OCI-LY7 (cell line): ENCODE measurements around the gene RASAL3. TPM values are rescaled to one million over a fixed set of nuclear protein-coding genes. Genes with fewer than 3 reads are reported as not detected.
A peak's percentile ranks its signal among the peaks of the same experiment; 100 is the strongest.

Experiments
- BruUV-seq: library from RNA; stranded (reverse); fragments of 400-500 nt; replicated peaks from 2 replicates; lab custom pipeline; 2021; lab: Mats Ljungman, UMichigan
- CTCF ChIA-PET: fragments of 300-600 bp; sonication (Branson Sonifier 250); formaldehyde crosslinking; loops from one replicate; lab custom pipeline; 2022; ENCODE audit warnings: antibody characterized with exemption; ENCODE audit not compliant: unreplicated experiment; lab: Charles Lee
- POLR2A ChIA-PET: fragments of 300-600 bp; sonication (Branson Sonifier 250); formaldehyde crosslinking; loops from one replicate; lab custom pipeline; 2022; ENCODE audit warnings: antibody characterized with exemption; lab: Charles Lee
- DNase-seq: peaks from one replicate; pipeline ENCODE4 v3.0.0-alpha.2; 2015; ENCODE audit warnings: low spot score
- H2AFZ ChIP-seq: fragments of 200-600 bp; sonication (generic), shearing (Covaris generic); 2 replicates; pipeline ENCODE4 v1.6.1; 2014; ENCODE audit warnings: mild to moderate bottlenecking, antibody characterized with exemption, low read length, moderate library complexity
- H3K27ac ChIP-seq: fragments of 200-600 bp; sonication (generic); 2 replicates; pipeline ENCODE4 v1.5.1; 2014; ENCODE audit warnings: mixed run types, low read depth, mild to moderate bottlenecking, moderate library complexity, low read length, inconsistent platforms; ENCODE audit not compliant: poor library complexity, severe bottlenecking
- H3K36me3 ChIP-seq: fragments of 200-600 bp; sonication (generic); 2 replicates; pipeline ENCODE4 v1.6.1; 2014; ENCODE audit warnings: mild to moderate bottlenecking, antibody characterized with exemption, low read length, moderate library complexity, mixed read lengths; ENCODE audit not compliant: insufficient read depth
- H3K4me1 ChIP-seq: fragments of 200-600 bp; sonication (generic); 2 replicates; pipeline ENCODE4 v1.5.1; 2014; ENCODE audit warnings: mild to moderate bottlenecking, low read length; ENCODE audit not compliant: insufficient read depth, poor library complexity, severe bottlenecking
- H3K4me2 ChIP-seq: fragments of 200-600 bp; sonication (generic); 2 replicates; pipeline ENCODE4 v1.6.1; 2014; ENCODE audit warnings: mild to moderate bottlenecking, low read length
- H3K4me3 ChIP-seq: fragments of 200-600 bp; sonication (generic); 2 replicates; pipeline ENCODE4 v1.5.1; 2014; ENCODE audit warnings: mild to moderate bottlenecking, low read depth, low read length; ENCODE audit not compliant: poor library complexity, severe bottlenecking
- H3K79me2 ChIP-seq: fragments of 200-600 bp; sonication (generic); 2 replicates; pipeline ENCODE4 v1.6.1; 2016; ENCODE audit warnings: low read depth, mild to moderate bottlenecking, low read length, moderate library complexity, mixed read lengths; ENCODE audit not compliant: insufficient read depth
- H3K9me2 ChIP-seq: fragments of 200-600 bp; sonication (generic); 2 replicates; pipeline ENCODE4 v1.6.1; 2016; ENCODE audit warnings: mild to moderate bottlenecking, low read length, mixed read lengths; ENCODE audit not compliant: insufficient read depth
- H3K9me3 ChIP-seq: fragments of 200-600 bp; sonication (generic); 2 replicates; pipeline ENCODE4 v1.6.1; 2014; ENCODE audit warnings: mild to moderate bottlenecking, mixed run types, low read length, mixed read lengths
- H4K20me1 ChIP-seq: fragments of 200-600 bp; sonication (generic); 2 replicates; pipeline ENCODE4 v1.6.1; 2014; ENCODE audit warnings: mild to moderate bottlenecking, antibody characterized with exemption, low read length, moderate library complexity, mixed read lengths; ENCODE audit not compliant: insufficient read depth
- CTCF ChIP-seq: fragments of 200-600 bp; sonication (generic); conservative IDR thresholded peaks from 2 replicates; pipeline ENCODE4 v1.5.1; 2014; ENCODE audit warnings: mild to moderate bottlenecking, antibody characterized with exemption, low read length, moderate library complexity, mixed read lengths
- EZH2phosphoT487 ChIP-seq: fragments of 200-600 bp; sonication (generic); IDR thresholded peaks from 2 replicates; pipeline ENCODE4 v1.6.1; 2018; ENCODE audit warnings: low read depth, borderline replicate concordance, mild to moderate bottlenecking, mixed run types, antibody characterized with exemption, low read length, moderate library complexity, mixed read lengths
- intact Hi-C: fragments of 100-400 bp; cut with micrococcal nuclease; formaldehyde crosslinking; loops from one replicate; pipeline ENCODE4 v1.10.0; 2022; ENCODE audit not compliant: unreplicated experiment
- total RNA-seq, 2 experiments: library from RNA; depleted of rRNA in 1 of 2; stranded (reverse); fragments of >200 nt in 1 of 2; shearing (Covaris generic) in 1 of 2; gene quantifications; 2 replicates each; pipeline ENCODE4 v1.2.3, GENCODE V29; 2014 to 2022

Gene RASAL3
- total RNA-seq, 2 experiments from 2014 or later: 28.3 to 53.3 TPM

- Histone ChIP-seq H3K27ac (peak overlapping the region; percentile 45), H3K4me2 (peak overlapping the region; percentile 83), H2AFZ (no peak overlapping the region), H3K79me2 (peaks cover 24% of the 10 kb centered on the region), H3K9me2 (no peaks in the 10 kb centered on the region), H3K4me3 (peak overlapping the region; percentile 85), H3K4me1 (peaks cover 21% of the 10 kb centered on the region), H3K9me3 (no peaks in the 10 kb centered on the region), H3K36me3 (peaks cover 35% of the 10 kb centered on the region), H4K20me1 (no peaks in the 10 kb centered on the region; the same call in 1 of the 2 replicates)
- DNase-seq: no peak
- BruUV-seq: TSS peak; percentile 81
- intact Hi-C loops: loop anchor here (5.0 kb wide), 1 partner anchor 126 kb away; no protein-coding TSS in a partner anchor
- CTCF ChIA-PET: no interaction called here
- POLR2A ChIA-PET: interaction anchor here (0.9 kb wide), 1 partner anchor 13 kb away, joined by 5 read pairs; the partner anchor contains the start of gene AKAP8L
- TF ChIP-seq EZH2phosphoT487 (no peak), CTCF (no peak)
Measured at GRCh38 chr19:15431396-15432017, 32.8 kb downstream of the RASAL3 start.

- Histone ChIP-seq H3K9me3 (no peaks in the 10 kb centered on the region), H3K4me2 (peak overlapping the region; percentile 83), H3K4me3 (peak overlapping the region; percentile 85), H3K9me2 (no peaks in the 10 kb centered on the region), H3K27ac (no peak overlapping the region), H3K4me1 (peaks cover 21% of the 10 kb centered on the region), H3K79me2 (peaks cover 24% of the 10 kb centered on the region), H4K20me1 (no peaks in the 10 kb centered on the region; the same call in 1 of the 2 replicates), H2AFZ (no peak overlapping the region), H3K36me3 (peaks cover 42% of the 10 kb centered on the region)
- no TSS peak for BruUV-seq
- TF ChIP-seq EZH2phosphoT487 (no peak), CTCF (no peak)
- DNase-seq: no peak
- ChIA-PET CTCF (no interaction called here), POLR2A (no interaction called here)
- intact Hi-C loops: loop anchor here (5.0 kb wide), 1 partner anchor 127 kb away; no protein-coding TSS in a partner anchor
Measured at GRCh38 chr19:15430526-15431120, 33.7 kb downstream of the RASAL3 start.
